ENCODE measurements around the gene PLXNB3. TPM values are rescaled to one million over a fixed set of nuclear protein-coding genes. Genes with fewer than 3 reads are reported as not detected.

PLXNB3 gene
- total RNA-seq, 1 donor from 2014 or later, result 4.5 TPM

- H3K36me3 ChIP-seq (ENCODE audit: control insufficient read depth, insufficient read depth, low read length), result peaks cover 8% of the 10 kb centered on the region
- no peak for TF ChIP-seq CTCF (IDR thresholded peaks at IDR 0.05; ENCODE audit: insufficient read depth, low read length, severe bottlenecking)
- FAIRE-seq, result no peak
- no peaks in the 10 kb centered on the region for H3K27me3 ChIP-seq (ENCODE audit: control insufficient read depth, insufficient read depth, low read length)
- no peak overlapping the region for H3K4me3 ChIP-seq (ENCODE audit: low read depth, low read length)
- DNase-seq (ENCODE audit: low read depth), result no peak
Measured at GRCh38 chrX:153775293-153776119, 11.5 kb downstream of the PLXNB3 start.

- FAIRE-seq, result no peak
Measured at GRCh38 chrX:153776120-153776599, 12.1 kb downstream of the PLXNB3 start.

GRCh38 chrX:153776611-153777045, 12.6 kb downstream of the PLXNB3 start:
- H3K27me3 ChIP-seq (ENCODE audit: control insufficient read depth, insufficient read depth, low read length), result no peaks in the 10 kb centered on the region
- FAIRE-seq (no peak), DNase-seq (ENCODE audit: low read depth) (no peak)
- peaks cover 5% of the 10 kb centered on the region for H3K36me3 ChIP-seq (ENCODE audit: control insufficient read depth, insufficient read depth, low read length)
- TF ChIP-seq CTCF (IDR thresholded peaks at IDR 0.05; ENCODE audit: insufficient read depth, low read length, severe bottlenecking), result no peak
- no peak overlapping the region for H3K4me3 ChIP-seq (ENCODE audit: low read depth, low read length)

More at GRCh38 chrX:153776120-153776599, 12.1 kb downstream of the PLXNB3 start:
- no peak for DNase-seq (ENCODE audit: low read depth)
- H3K36me3 ChIP-seq (ENCODE audit: control insufficient read depth, insufficient read depth, low read length), result peaks cover 5% of the 10 kb centered on the region
- TF ChIP-seq CTCF (IDR thresholded peaks at IDR 0.05; ENCODE audit: insufficient read depth, low read length, severe bottlenecking), result no peak
- no peaks in the 10 kb centered on the region for H3K27me3 ChIP-seq (ENCODE audit: control insufficient read depth, insufficient read depth, low read length)
- H3K4me3 ChIP-seq (ENCODE audit: low read depth, low read length), result no peak overlapping the region

- TF ChIP-seq CTCF (IDR thresholded peaks at IDR 0.05; ENCODE audit: insufficient read depth, low read length, severe bottlenecking), result no peak
- no peak for FAIRE-seq
- Histone ChIP-seq H3K4me3 (ENCODE audit: low read depth, low read length) (no peak overlapping the region), H3K27me3 (ENCODE audit: control insufficient read depth, insufficient read depth, low read length) (no peaks in the 10 kb centered on the region), H3K36me3 (ENCODE audit: control insufficient read depth, insufficient read depth, low read length) (peaks cover 3% of the 10 kb centered on the region)
- DNase-seq (ENCODE audit: low read depth), result no peak
Measured at GRCh38 chrX:153777261-153778090, 13.4 kb downstream of the PLXNB3 start.

GRCh38 chrX:153778181-153778580, 14.1 kb downstream of the PLXNB3 start:
- no peak for FAIRE-seq

More at GRCh38 chrX:153778181-153778580, 14.1 kb downstream of the PLXNB3 start:
- no peak overlapping the region for H3K4me3 ChIP-seq (ENCODE audit: low read depth, low read length)
- DNase-seq (ENCODE audit: low read depth), result no peak
- no peak for TF ChIP-seq CTCF (IDR thresholded peaks at IDR 0.05; ENCODE audit: insufficient read depth, low read length, severe bottlenecking)
- H3K36me3 ChIP-seq (ENCODE audit: control insufficient read depth, insufficient read depth, low read length), result peaks cover 3% of the 10 kb centered on the region
- H3K27me3 ChIP-seq (ENCODE audit: control insufficient read depth, insufficient read depth, low read length), result no peaks in the 10 kb centered on the region
